IPS DF 6.9 (cell line): ENCODE results near the gene VAV2.
"Not testable (repeated sequence)": the region's sequence is repeated elsewhere in the genome, so short reads cannot be mapped to it uniquely, and the experiment has no call there.

Source experiments
- DNase-seq: peaks from one replicate; pipeline ENCODE4 v3.0.0-alpha.2; 2013; ENCODE audit warnings: low read depth, low spot score
- H3K27ac ChIP-seq: one replicate; pipeline ENCODE4 v1.5.1; 2013; ENCODE audit warnings: low read length, control low read depth
- H3K27me3 ChIP-seq: 2 replicates; pipeline ENCODE4 v1.6.1; 2013; ENCODE audit warnings: mild to moderate bottlenecking, low read length; ENCODE audit not compliant: control insufficient read depth, insufficient read depth
- H3K36me3 ChIP-seq: 2 replicates; pipeline ENCODE4 v1.6.1; 2013; ENCODE audit warnings: low read length; ENCODE audit not compliant: control insufficient read depth, insufficient read depth
- H3K4me1 ChIP-seq: 2 replicates; pipeline ENCODE4 v1.6.1; 2013; ENCODE audit warnings: low read length; ENCODE audit not compliant: control insufficient read depth, insufficient read depth
- H3K4me3 ChIP-seq: 2 replicates; pipeline ENCODE4 v1.5.1; 2013; ENCODE audit warnings: mild to moderate bottlenecking, low read length
- H3K9me3 ChIP-seq: 2 replicates; pipeline ENCODE4 v1.6.1; 2013; ENCODE audit warnings: low read length, inconsistent platforms; ENCODE audit not compliant: control insufficient read depth, insufficient read depth
- WGBS: extraction: QIAGEN DNeasy Blood & Tissue Kit; methylation state at CpG from one replicate; pipeline ENCODE4 v1.1.7; 2013; ENCODE audit warnings: mixed read lengths, missing lambda C conversion rate; ENCODE audit not compliant: insufficient read length, insufficient coverage; 5-methylcytosine and 5-hydroxymethylcytosine counted together

VAV2 gene

GRCh38 chr9:133910855-133911514 lies 81.1 kb downstream of the VAV2 start:
- no peak overlapping the region for H3K27ac ChIP-seq
- no peak overlapping the region for H3K4me3 ChIP-seq
- no peaks in the 10 kb centered on the region for H3K36me3 ChIP-seq
- DNase-seq: no peak
- no CpG with 5 or more reads among the region's 26 CpGs for WGBS
- H3K4me1 ChIP-seq: peaks cover 6% of the 10 kb centered on the region
- H3K9me3 ChIP-seq: no peaks in the 10 kb centered on the region
- H3K27me3 ChIP-seq: no peaks in the 10 kb centered on the region

- Histone ChIP-seq H3K36me3 (no peaks in the 10 kb centered on the region), H3K27me3 (no peaks in the 10 kb centered on the region), H3K9me3 (no peaks in the 10 kb centered on the region), H3K4me3 (no peak overlapping the region), H3K4me1 (no peaks in the 10 kb centered on the region; the same call in 1 of the 2 replicates), H3K27ac (no peak overlapping the region)
- WGBS: no CpG with 5 or more reads among the region's 31 CpGs
- DNase-seq: no peak
Observed at GRCh38 chr9:133906932-133907910, 84.9 kb downstream of the VAV2 start.

GRCh38 chr9:133906218-133906617 lies 85.9 kb downstream of the VAV2 start:
- Histone ChIP-seq H3K9me3 (no peaks in the 10 kb centered on the region), H3K36me3 (no peaks in the 10 kb centered on the region), H3K27ac (no peak overlapping the region), H3K4me3 (no peak overlapping the region), H3K4me1 (peaks cover under 1% of the 10 kb centered on the region; the same call in 1 of the 2 replicates), H3K27me3 (no peaks in the 10 kb centered on the region)
- no CpG with 5 or more reads among the region's 13 CpGs for WGBS
- DNase-seq: no peak

GRCh38 chr9:133905493-133905892 lies 86.6 kb downstream of the VAV2 start:
- no peak overlapping the region for H3K27ac ChIP-seq
- no CpG with 5 or more reads among the region's 6 CpGs for WGBS
- H3K36me3 ChIP-seq: no peaks in the 10 kb centered on the region
- H3K27me3 ChIP-seq: no peaks in the 10 kb centered on the region
- H3K9me3 ChIP-seq: no peaks in the 10 kb centered on the region
- DNase-seq: no peak
- no peak overlapping the region for H3K4me3 ChIP-seq
- H3K4me1 ChIP-seq: peaks cover 1% of the 10 kb centered on the region; the same call in 1 of the 2 replicates

GRCh38 chr9:133904346-133905090 lies 87.6 kb downstream of the VAV2 start:
- Histone ChIP-seq H3K36me3 (no peaks in the 10 kb centered on the region), H3K4me3 (no peak overlapping the region), H3K27ac (no peak overlapping the region), H3K9me3 (no peaks in the 10 kb centered on the region), H3K27me3 (no peaks in the 10 kb centered on the region), H3K4me1 (peaks cover 1% of the 10 kb centered on the region; the same call in 1 of the 2 replicates)
- WGBS: no CpG with 5 or more reads among the region's 29 CpGs
- DNase-seq: no peak

- no CpG with 5 or more reads among the region's 18 CpGs for WGBS
- no peak for DNase-seq
- Histone ChIP-seq H3K27ac (no peak overlapping the region), H3K9me3 (no peaks in the 10 kb centered on the region), H3K4me1 (peaks cover 1% of the 10 kb centered on the region; the same call in 1 of the 2 replicates), H3K36me3 (no peaks in the 10 kb centered on the region), H3K27me3 (no peaks in the 10 kb centered on the region), H3K4me3 (no peak overlapping the region)
Observed at GRCh38 chr9:133901184-133901835, 90.8 kb downstream of the VAV2 start.

- Histone ChIP-seq H3K36me3 (no peaks in the 10 kb centered on the region), H3K4me3 (no peak overlapping the region), H3K9me3 (no peaks in the 10 kb centered on the region), H3K27ac (no peak overlapping the region), H3K4me1 (peaks cover 1% of the 10 kb centered on the region; the same call in 1 of the 2 replicates), H3K27me3 (no peaks in the 10 kb centered on the region)
- DNase-seq: no peak
- WGBS: no CpG with 5 or more reads among the region's 7 CpGs
Observed at GRCh38 chr9:133897675-133898074, 94.4 kb downstream of the VAV2 start.

GRCh38 chr9:133896007-133896406 lies 96.1 kb downstream of the VAV2 start:
- H3K4me1 ChIP-seq, H3K4me3 ChIP-seq, H3K36me3 ChIP-seq, H3K27me3 ChIP-seq, DNase-seq, H3K27ac ChIP-seq, H3K9me3 ChIP-seq: not testable (repeated sequence)
- WGBS: no CpG with 5 or more reads among the region's 13 CpGs

- no peak for DNase-seq
- Histone ChIP-seq H3K36me3 (no peaks in the 10 kb centered on the region), H3K27ac (no peak overlapping the region), H3K9me3 (no peaks in the 10 kb centered on the region), H3K4me1 (peaks cover 1% of the 10 kb centered on the region; the same call in 1 of the 2 replicates), H3K27me3 (no peaks in the 10 kb centered on the region), H3K4me3 (no peak overlapping the region)
- no CpG with 5 or more reads among the region's 11 CpGs for WGBS
Observed at GRCh38 chr9:133895335-133895734, 96.8 kb downstream of the VAV2 start.
